ENCODE measurements around the gene GPC5.
"Not testable (repeated sequence)": the region's sequence is repeated elsewhere in the genome, so short reads cannot be mapped to it uniquely, and the experiment has no call there.

The GPC5 gene

GRCh38 chr13:92612892-92613291, 1214.5 kb downstream of the GPC5 start:
- DNase-seq, result no peak

- DNase-seq, result no peak
Measured at GRCh38 chr13:92613921-92614320, 1215.5 kb downstream of the GPC5 start.

DNA sequence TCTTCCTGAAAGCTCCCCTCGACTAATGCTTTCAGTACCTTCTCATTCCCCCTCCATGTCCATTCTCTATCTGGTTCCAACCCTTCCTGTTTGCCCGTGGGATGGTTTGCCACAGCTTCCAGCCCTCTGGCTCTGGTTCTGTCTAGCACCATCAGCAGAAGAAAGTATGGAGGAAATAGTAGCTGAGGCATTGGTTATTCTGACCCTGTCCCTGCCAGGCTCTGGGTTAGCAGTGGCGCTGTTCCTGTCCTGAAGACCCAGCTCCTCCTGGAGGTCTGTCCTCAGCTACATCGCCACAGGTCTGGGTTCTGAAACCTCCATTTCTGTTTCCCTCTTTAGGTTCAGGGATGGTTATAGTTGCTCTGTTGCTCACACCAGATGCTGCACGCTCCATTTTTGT, 1223.6 kb downstream of the GPC5 start:
- DNase-seq, result no peak

GRCh38 chr13:92622905-92623304, 1224.5 kb downstream of the GPC5 start:
- no peak for DNase-seq

- no peak for DNase-seq
Measured at GRCh38 chr13:92626274-92626673, 1227.9 kb downstream of the GPC5 start.

GRCh38 chr13:92640936-92641335, 1242.5 kb downstream of the GPC5 start:
- DNase-seq, result no peak

DNA sequence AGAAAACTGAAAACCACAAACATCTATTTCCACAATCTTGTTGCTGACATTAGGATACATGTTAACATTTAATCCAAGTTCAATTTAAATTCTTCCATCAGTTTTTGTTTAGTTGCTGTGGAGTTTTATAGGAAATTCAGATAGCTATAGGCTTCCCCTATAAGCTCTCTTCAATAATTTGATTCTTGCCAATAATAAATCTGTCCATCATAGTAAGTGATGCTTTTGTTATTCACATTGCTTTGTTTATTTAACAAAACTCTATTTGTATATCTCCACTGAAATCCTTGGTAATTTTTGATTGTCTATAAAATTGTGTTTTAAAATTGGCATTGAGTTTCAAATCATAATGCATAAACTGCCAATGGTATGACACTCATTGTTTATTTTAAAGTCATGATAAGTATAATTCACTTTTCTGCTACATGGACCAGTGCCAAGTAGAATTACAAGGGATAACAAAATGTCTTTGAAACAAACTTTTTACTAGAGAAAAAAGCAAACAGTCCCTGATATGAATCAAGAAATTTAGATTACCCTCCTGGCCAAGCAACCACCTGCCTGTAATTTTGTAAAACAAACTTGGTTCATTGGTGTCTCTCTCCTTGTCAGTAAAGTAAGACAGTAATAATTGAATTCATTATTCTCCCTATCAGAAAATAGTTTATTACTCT, 1250.9 kb downstream of the GPC5 start:
- no peak for DNase-seq

- DNase-seq, result no peak
Measured at GRCh38 chr13:92656103-92656502, 1257.7 kb downstream of the GPC5 start.

DNA sequence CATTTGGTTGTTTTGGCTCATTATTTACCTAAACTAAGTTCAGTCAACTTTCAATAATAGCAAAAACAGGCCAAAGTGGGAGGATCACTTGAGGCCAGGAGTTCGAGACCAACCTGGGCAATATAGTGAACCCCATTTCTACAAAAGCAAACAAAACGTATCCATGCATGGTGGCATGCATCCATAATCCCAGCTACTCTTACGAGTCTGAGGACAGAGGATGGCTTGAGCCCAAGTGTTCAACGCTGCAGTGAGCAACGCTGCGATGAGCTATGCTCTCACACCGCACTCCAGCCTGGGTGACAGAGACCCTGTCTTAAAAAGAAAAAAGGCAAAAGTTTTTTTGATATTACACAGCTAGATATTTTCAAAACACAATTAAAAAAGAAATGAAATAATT, 1258.2 kb downstream of the GPC5 start:
- no peak for DNase-seq

DNA sequence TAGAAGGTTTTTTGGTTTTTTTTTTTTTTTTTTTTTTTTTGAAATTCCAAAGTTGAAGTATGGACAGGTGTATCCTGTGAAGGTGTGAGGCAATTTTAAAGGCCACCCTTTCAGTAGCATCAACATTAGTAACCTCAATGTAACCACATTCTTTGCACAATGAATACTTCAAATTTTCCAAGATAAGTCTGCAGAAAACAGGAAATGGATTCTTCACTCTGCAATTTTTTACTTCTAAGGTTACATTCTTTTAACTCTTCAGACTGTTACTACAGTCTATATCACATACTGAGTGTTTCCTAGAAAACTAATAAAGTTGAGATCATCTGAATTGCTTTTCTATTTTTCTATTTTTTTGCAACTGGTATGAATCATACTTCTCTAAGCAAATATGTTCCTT, 1259.1 kb downstream of the GPC5 start:
- DNase-seq, result no peak

DNA sequence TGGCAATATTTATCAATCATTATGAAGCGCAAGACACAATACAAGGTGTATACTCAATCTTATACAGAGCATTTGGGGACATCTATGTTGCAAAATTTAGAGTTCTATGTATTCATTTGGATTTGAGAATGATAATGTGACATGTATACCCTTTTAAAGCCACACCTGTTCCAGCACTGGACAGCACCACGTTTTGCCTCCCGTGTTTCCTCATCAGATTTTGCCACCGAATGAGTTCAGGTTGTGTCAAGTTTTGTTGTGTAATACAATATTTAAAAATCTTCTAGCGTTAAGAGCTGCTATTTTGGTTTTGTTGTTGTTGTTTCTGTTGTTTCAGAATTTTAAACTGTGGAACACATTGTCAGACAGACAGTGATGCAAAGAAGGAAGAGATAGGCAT, 1259.9 kb downstream of the GPC5 start:
- DNase-seq, result no peak

DNA sequence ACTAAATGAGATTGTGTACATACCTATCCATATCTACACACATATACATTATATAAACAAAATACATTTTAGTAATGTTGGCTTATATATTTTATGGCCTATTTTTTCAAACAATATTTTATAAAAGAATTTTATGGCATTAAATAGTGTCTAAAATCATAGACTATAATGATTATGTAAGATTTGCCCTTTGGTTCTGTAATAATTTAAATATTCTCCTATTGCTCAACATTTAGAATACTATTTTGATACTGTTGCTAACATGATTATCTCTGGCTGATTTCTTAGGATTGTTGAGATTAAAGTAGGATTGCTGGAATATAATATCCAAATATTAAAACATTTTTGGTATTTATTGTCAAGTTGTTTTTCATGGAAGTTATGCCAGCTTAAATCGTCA, 1263.0 kb downstream of the GPC5 start:
- no peak for DNase-seq

DNA sequence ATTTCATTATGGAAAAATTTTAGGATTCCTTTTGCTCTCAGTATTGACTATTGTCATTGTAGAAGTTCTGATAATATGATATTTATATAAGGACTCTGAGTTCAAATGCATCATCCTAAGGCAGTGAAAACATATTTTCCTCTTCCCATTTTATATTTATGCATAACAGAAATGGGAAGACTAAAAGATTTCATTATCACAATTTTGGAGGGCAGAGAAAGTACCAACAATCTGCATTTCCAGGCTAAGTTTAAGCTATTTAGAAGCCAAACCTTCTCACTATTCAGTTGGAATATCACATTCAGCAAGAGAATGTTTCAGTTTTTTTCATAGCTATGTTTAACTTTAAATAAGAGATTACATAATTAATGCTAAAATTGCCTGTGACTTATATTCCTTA, 1269.7 kb downstream of the GPC5 start:
- DNase-seq, result no peak

- DNase-seq, result no peak
Measured at GRCh38 chr13:92670096-92670495, 1271.7 kb downstream of the GPC5 start.

DNA sequence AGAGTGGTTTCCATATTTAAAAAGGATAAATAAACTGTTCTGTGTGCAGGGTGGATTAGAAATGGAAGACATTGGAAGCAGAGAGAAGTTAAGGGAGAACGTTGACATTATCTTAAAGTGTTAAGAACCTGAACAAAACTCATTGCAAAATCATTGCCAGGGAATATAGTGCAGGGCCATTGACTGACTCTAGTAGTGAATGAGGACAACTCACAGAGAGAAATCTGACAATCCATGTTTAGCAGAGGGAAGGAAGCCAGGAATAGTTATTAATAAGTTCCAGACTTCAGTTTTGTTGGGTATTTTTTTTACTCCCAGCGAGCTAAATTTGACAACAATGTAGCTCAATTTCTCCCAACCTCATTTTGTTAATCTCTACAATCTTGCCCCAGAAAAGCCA, 1273.4 kb downstream of the GPC5 start:
- DNase-seq, result no peak

- no peak for DNase-seq
Measured at GRCh38 chr13:92676246-92676645, 1277.8 kb downstream of the GPC5 start.

GRCh38 chr13:92677571-92677970, 1279.2 kb downstream of the GPC5 start:
- no peak for DNase-seq

DNA sequence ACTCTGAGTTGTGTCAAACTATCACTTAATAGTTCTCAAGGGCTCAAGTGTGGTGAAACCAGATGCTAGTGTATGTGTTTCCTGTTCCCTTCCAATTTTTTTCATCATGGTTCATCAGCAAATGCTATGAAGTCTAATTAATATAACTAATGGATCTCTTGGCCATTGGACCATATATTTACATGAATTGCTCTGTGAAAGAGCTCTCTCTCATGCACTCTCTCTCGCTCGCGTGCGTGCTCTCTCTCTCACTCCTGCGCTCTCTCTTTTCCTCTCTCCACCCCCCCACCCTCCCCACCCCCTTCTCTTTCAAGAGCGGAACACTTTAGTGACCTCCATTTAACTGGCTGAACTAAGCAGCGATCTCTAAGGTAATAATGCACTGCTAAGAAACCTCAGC, 1281.2 kb downstream of the GPC5 start:
- DNase-seq, result no peak

DNA sequence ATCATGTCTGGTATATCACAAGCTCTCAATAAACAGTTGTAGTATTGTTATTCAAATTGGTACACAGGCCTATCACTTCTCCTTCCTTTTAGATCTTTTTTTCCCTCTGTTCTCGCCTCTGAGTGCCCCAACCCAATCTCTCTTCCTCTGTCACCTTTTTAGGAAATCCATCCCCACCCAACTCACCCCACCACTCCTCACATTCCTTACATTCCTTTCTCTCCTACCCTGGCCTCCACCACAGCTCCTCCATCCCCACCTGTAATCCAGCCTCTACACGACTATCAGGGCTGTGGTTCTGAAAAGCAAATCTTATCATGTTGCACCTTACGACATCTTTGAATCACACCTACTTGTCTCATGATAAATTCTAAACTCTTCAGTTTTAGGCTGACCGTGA, 1282.8 kb downstream of the GPC5 start:
- DNase-seq, result no peak

GRCh38 chr13:92682832-92683517, 1284.6 kb downstream of the GPC5 start:
- no peak for DNase-seq

DNA sequence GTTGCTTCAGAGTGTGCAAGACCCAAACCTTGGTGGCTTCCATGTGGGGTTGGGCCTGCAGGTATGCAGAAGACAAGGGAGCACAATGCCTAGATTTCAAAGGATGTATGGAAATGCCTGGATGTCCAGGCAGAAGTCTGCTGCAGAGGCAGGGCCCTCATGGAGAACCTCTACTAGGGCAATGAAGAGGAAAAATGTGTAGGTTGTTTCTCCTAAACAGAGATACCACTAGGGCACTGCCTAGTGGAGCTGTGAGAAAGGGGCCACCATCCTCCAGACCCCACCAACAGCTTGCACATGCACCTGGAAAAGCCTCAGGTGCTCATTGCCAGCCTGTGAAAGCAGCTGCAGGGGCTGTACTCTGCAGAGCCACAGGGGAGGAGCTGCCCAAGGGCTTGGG, 1295.6 kb downstream of the GPC5 start:
- no peak for DNase-seq

- DNase-seq, result not testable (repeated sequence)
Measured at GRCh38 chr13:92695827-92696226, 1297.4 kb downstream of the GPC5 start.

DNA sequence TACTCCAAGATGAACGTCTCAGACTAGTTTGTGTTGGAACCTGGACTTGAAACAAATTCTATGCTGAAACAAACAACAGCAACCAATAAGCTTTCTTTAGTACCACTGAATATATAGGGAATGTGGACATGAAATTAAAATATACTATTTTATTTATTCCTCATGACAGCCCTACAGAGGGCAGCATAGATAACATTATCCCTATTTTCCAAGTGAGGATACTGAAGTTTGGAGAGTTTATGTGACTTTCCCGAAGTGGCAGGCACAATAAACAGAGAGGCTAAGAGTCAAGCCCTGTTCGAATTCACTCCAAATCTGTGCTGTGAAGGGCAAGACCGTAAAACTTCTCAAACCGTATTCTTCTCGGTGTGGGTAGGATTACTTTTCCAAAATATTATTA, 1318.3 kb downstream of the GPC5 start:
- no peak for DNase-seq

- no peak for DNase-seq
Measured at GRCh38 chr13:92717857-92718256, 1319.4 kb downstream of the GPC5 start.

DNA sequence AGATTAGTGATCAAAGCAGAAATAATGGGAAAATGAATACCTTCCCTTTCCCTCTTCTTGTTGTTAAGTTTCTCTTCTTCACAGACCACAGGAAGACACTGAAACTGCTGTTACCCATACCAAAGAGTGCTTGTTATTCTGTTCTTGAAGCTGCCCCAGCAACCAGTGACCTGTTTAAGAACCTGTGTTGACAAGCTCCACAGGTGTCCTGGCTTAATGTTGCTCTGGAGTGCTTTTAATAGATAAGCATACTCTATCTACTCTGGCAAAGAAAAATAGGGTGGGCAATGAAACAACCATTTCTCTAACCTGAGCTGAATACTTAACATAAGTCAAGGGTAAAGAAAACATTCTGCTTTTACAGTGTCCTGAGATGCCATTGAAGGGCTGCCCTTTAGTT, 1321.4 kb downstream of the GPC5 start:
- DNase-seq, result peak; percentile 92

Data from NCI-H1092 (cell line).